IMR-90 (cell line): ENCODE data around the gene CYP2B6.
"Not testable (repeated sequence)": the region's sequence is repeated elsewhere in the genome, so short reads cannot be mapped to it uniquely, and the experiment has no call there.

Experiments used
- BHLHE40 ChIP-seq: fragments of 150-350 bp; IDR thresholded peaks from 2 replicates; pipeline ENCODE4 v1.6.1; 2016; ENCODE audit warnings: mild to moderate bottlenecking, low read depth, low read length
- CEBPB ChIP-seq: IDR thresholded peaks from 2 replicates; pipeline ENCODE4 v1.6.1; 2012; ENCODE audit warnings: low read depth, low read length, improper control_type of control experiment
- CTCF ChIP-seq: conservative IDR thresholded peaks from 2 replicates; pipeline ENCODE4 v1.5.1; 2012; ENCODE audit warnings: mild to moderate bottlenecking, low read depth, low read length, improper control_type of control experiment
- MAFK ChIP-seq: IDR thresholded peaks from 2 replicates; pipeline ENCODE4 v1.6.1; 2012; ENCODE audit warnings: low read depth, low read length, improper control_type of control experiment
- POLR2A ChIP-seq: IDR thresholded peaks from 2 replicates; pipeline ENCODE4 v1.6.1; 2012; ENCODE audit warnings: mild to moderate bottlenecking, low read depth, low read length
- RAD21 ChIP-seq: IDR thresholded peaks from 2 replicates; pipeline ENCODE4 v1.6.1; 2012; ENCODE audit warnings: low read length, improper control_type of control experiment
- RFX5 ChIP-seq: IDR thresholded peaks from 2 replicates; pipeline ENCODE4 v1.8.0; 2012; ENCODE audit warnings: low read depth, mild to moderate bottlenecking, low read length, moderate library complexity
- USF2 ChIP-seq: fragments of 150-350 bp; IDR thresholded peaks from 2 replicates; pipeline ENCODE4 v1.6.1; 2017; ENCODE audit warnings: mild to moderate bottlenecking, antibody characterized with exemption, low read length, low read depth

- not testable (repeated sequence) for TF ChIP-seq RFX5, CTCF, POLR2A, BHLHE40, MAFK, USF2, RAD21, CEBPB
Measured at GRCh38 chr19:40964361-40964760, 26.7 kb upstream of the CYP2B6 start.
